ENCODE data around the gene TOMM40L.
"Not testable (repeated sequence)": the region's sequence is repeated elsewhere in the genome, so short reads cannot be mapped to it uniquely, and the experiment has no call there.

The TOMM40L gene

DNA sequence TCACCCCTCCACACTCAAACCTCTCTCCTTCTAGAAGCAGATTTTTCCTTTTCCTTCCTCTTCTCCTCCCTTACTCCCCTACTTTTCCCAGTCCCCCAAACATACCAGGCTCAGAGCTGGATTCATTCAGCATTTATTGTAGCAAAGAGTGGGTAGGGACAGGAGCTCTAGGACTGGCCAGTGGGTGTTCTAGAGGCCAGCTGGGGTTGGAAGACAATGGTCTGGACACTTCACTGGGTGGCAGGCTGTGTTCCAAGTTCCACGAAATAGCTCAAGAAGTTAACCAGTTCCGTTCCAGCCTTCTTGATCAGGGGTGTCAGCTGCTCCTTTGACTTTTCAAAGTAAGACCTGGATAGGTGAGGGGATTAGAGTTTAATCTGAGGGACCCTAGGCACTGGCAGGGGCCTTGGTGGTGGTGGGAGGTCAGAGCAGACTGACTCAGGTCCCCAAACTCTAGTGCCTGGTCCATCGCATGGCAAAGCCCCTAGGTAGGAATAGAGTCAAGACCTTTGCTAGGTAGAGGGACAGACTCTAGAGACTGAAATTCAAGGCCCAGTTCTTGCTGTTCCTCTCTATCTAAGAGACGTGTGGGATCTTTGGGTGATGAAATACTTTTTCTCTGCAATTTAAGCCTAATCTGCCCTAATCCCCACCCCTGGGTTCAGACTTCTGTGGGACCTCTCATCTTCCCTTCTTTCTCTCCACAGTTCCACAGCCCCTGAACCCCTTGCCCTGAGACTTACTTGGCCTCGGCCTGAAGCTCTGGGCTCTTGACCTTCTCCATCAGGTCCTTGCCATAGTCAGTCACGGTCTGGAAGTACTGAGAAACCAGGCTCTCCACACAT, 3.5 kb upstream of the TOMM40L start:
- DNase-seq = no peak

DNA sequence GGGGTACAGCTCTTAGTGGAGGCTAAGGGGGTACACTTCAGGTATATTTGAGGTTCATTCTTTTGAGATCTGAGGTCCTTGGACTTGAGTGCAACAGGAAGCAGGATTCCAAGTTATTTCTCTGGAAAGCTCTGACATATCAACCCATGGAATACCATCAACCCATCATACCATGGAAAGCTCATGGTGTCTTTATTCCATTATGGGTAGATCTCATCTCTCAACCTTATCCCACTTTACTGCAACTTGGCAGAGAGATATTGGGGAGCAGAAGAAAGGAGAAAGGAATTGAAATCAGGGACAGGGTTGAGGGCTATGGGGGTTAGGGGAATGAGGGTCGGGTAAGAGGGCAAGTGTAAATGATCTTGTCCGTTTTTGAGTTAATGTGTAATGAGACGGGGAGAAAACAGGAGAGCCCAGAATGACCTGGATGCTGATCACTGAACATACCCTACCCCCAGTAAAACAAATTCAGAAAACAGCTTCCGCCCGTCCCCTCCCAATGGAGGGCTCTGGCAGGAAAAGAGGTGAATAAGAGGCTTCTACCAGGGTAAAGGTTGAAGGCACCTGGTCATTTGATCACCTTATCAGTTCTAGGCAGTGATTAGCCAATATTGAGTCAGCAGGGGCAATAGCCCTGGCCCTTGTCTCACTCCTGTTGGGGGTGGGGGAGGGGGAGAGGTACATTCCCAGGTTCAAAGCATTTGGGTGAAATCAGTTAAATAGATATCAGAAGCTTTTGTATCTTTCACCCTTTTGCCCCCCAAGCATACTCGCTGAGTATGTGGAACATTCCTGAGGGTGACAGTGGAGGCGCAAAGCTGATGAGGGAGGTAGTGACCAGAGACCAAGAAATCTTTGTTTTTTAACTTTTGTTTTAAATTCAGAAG, 1.8 kb upstream of the TOMM40L start:
- DNase-seq = no peak

DNA sequence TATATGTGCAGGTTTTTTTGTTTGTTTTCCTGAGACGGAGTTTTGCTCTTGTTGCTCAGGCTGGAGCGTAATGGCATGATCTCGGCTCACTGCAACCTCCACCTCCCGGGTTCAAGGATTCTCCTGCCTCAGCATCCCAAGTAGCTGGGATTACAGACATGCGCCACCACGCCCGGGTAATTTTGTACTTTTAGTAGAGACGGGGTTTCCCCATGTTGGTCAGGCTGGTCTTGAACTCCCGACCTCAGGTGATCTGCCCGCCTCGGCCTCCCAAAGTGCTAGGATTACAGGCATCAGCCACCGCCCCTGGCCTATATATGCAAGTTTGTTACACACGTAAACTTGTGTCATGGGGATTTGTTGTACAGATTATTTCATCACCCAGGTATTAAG, 1.2 kb upstream of the TOMM40L start:
- not testable (repeated sequence) for DNase-seq

DNA sequence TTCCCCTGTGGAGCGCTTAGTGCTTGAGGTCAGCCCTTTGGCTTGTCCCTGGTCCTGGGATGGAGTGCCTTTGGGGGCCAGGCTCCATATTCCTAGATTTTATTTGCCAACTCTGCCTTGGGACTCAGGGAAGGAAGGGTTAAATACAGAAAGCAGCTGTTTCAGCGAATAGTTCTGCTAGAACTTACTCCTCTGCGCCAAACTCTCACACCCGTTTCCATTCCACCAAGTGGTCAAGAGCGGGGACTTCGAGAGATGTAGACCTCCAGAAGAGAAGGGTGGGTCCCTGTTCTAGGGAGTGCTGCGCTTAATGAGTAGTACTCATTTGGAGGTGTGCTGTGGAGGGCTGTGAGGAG, 704 bp upstream of the TOMM40L start:
- DNase-seq = peak in 1 of 6 experiments; percentile 16

DNA sequence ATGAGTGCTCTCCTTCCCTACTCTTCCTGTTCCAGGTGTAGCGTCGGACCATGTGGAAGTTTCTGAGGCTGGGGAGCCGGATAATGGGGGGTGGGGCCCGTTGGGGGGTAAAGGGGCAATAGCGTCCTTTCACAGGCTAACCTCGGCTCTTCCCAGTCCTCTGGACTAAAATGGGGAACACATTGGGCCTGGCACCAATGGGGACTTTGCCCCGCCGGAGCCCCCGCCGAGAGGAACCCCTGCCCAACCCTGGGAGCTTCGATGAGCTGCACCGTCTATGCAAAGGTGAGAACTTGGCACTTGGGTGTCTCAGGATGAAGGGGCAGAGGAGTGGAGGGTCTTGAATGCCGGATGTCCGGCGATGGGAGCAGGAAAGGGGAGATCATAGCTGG, 456 bp downstream of the TOMM40L start:
- no peak for DNase-seq

DNA sequence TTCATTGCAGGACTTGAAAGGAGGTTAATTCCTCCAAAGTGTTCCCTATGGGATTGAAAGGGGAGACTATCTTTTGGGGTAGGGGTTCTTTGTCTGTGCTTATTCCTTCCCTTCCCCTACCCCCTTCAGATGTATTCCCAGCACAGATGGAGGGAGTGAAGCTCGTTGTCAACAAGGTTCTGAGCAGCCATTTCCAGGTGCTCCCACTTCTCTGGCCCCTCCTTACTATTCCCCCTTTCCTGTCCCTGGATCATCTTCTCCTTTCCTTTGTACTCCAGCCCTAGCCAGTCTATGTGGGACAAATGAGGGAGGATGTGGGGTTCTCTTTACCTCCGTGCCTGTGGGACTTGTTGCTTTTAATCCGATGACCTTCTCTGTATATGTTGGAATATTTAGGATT, 899 bp downstream of the TOMM40L start:
- DNase-seq = no peak

DNA sequence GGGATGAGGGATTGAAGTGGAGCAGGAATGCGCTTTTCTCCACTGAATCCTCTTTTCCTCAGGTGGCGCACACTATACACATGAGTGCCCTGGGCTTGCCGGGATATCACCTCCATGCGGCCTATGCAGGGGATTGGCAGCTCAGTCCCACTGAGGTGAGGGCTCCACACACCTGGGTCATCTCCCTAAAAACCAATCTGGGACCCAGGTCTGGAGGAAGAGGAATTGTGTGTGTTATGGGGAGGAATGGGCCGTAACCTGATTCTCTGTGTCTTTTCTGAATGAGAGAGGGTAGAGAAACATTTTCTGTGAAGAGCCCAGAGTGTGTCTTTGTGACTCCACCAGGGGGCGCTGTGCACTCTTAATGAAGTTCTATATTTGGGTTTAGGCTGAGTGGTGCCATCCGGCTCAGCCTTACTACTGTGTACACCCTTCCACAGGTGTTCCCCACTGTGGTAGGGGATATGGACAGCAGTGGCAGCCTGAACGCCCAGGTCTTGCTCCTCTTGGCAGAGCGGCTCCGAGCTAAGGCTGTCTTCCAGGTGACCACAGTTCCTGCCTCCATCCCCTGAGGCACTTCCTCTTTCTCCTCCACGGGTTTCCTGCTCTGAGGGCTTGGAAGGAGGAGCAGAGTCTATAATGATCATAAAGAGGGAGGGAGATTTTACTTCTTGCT, 1.5 kb downstream of the TOMM40L start:
- peak; percentile 71 to 92 (median 84) for DNase-seq

DNA sequence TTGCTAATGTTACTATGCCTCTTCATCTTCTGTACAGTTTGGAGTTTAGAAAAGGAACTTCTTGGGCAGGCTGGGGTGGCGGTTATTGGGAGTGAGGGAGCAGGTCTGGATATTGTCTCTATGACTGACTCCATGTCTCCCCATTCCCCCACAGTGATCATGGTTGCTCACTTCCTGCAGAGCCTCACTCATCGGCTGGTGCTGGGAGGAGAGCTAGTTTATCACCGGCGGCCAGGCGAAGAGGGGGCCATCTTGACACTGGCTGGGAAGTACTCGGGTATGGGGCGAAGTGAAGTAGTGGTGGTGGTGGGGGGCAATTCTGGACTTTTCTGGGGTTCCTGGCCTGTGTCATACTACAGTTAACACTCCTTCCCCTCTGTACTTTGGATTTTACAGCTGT, 2.2 kb downstream of the TOMM40L start:
- DNase-seq = no peak

DNA sequence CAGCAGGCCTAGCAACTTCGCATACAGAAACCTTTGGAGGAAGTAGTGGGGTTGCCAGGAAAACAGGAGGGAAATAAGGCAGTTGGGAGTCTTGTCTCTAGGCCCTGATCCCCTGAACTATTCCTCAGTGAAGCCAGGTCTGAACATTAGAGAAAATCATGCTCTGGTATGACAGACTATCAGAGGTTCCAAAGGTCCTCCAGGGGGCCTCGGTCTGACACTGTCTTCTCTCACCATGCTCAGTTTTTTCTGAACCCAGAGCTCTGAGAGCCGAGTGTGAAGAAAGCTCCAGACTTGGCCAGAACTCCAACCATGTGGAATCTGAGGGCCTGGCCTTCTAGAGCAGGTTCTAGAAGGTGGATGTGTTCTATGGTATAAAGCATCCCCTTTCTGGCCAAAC, 4.0 kb downstream of the TOMM40L start:
- no peak for DNase-seq

DNA sequence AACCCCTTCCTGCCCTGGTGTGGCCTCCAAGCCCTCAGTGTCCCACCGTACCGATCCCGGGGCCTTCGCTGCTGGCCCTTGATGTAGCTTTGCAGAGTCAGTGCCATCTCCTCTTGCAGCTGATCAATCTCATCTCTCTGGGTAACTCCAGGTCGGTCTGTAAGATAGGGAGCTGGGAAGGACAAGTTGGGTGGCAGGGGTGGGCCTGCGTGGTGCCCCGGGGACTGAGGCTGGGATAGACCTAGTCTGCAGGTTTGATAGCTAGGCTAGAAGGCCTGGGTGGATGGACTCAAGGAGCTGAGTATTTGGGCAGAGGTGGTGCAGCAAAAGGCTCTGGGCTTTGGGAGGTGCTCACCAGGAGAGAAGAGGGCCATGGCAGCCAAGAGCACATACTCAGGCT, 4.9 kb downstream of the TOMM40L start:
- DNase-seq = no peak

DNA sequence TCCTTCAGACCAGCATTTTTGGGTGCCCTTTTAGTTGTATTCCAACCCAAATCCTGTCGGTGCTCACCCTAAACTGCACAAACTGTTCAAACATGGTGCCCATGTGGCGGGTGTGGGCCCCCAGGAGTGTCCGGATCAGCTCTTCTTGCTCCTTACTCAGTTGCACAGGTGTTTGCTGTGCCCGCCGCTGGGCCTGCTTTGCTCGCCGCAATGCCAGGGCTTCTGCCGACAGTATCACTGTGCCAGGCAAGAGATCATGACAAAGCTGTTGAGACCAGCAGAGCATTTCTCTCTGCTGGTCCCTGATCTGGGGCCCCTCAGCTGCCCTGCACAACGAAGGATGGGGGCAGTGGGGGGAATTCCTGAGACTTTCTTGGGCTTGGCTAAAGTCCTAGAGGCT, 7.2 kb downstream of the TOMM40L start:
- no peak for DNase-seq

DNA sequence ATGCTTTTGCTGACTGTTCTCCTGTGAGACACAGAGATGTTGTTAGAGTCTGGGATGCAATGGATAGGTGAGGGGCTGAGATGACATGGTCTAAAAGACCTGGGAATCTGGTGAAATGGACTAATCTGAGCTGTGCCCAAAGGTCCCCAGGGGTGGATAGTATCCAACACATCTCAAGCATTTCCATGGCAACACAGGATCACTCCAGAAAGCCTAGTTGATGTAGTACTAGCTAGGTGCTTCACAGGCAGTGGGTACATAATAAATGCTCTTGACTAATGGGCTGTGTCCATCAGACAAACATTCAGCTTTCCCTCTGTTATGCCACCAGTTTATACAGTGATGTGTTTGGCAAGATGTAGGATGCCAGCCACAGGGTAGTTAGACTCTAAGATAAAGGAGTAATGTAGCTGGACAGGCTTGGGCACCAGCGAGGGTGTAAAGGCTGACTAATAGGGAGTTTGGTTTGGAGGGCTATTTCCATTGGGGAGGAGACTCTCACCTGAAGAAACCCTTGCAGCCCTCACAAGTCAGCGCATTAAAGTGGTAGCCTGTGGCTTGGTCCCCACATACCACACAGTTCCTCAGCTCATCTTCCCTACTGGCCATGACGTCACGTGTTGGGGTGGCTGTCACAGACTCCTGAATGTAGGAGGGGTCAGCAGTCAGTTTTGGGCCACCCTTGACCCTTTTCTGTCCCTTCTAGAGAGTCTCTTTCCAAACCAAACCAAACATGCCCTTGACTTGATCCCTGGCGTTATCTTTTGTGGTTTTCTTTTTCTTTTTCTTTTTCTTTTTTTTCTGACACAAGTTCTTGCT, 10.3 kb downstream of the TOMM40L start:
- no peak for DNase-seq

DNA sequence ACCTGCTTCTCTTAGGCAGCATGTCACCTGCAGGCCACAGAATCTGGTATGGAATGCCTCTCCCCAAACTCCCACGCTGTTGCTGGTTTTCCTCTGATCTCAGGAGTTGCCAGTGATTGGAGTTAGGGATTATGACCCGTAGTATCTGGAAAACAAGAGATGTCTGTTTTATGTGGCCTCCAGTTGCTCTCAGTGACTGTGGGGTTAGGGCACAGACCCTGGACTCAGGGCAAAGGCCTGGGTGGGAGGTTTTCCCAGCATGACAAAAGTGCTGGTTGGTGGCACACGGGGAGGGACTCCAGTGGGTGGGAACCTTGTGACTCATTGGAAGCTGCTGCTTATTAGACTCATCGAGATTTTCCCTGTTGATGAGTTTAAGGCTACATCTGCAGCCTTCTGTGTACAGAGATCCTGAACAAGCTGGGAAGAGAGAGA, 12.2 kb downstream of the TOMM40L start, which contains the start of gene NR1I3:
NR1I3 (minus strand) TSS at position 165 of the 435 bp plus-strand sequence. CDS start 1,638 bp downstream, outside the sequence.
- no peak for DNase-seq

DNA sequence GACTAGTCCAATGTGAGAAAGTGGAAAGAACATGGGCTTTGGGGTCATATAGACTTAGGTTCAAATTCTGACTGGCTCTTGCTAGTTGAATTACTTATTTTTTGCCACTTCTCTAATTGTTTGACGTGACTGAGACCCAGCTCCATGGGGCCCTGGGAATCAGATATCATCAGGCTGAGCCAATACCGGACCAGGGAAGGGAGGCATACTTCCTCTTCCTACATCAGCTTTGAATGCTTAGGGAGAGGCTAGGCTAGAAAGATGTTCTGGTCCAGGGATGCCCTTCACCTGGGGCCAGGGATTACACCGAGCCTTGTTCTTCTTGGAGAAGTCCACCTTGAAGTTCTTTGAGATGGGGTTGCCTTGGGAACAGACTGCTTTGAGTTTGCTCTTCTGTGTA, 15.8 kb downstream of the TOMM40L start:
- no peak for DNase-seq

DNA sequence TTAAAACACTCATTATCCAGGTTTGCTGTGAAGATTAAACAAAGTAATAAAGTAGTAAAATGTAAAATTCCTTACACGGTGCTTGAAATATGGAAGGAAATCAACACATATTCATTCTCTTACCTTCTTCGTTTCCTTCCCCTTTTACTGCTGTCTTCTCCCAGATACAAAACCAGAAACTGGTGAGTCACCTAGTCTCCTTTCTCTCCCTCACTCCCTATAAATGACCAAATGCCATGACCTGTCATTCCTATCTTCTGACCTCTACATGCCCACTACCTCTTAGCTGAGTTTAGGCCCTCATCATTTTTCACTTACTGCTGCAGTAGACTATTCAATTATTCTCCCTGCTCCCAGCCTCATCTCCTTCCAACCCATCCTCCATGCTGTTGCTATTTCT, 16.5 kb downstream of the TOMM40L start:
- no peak for DNase-seq

DNA sequence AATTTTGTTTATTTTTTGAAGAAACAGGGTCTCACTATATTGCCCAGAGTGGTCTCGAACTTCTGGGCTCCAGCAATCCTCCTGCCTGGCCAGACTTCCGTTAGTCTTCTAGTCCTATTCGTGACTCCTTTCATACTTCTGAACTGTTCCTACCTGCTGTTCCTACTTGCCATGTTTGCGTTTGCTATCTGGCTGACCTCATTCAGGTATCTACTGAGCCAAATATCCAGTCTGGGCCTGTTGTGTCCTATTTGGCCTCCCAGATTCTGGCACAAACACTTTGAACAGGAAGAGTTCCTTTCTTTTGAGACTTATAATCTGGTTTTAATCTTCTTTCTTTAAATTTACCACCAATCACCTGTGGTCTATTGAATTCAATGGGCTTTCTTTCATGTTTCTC, 19.0 kb downstream of the TOMM40L start:
- no peak for DNase-seq

DNA sequence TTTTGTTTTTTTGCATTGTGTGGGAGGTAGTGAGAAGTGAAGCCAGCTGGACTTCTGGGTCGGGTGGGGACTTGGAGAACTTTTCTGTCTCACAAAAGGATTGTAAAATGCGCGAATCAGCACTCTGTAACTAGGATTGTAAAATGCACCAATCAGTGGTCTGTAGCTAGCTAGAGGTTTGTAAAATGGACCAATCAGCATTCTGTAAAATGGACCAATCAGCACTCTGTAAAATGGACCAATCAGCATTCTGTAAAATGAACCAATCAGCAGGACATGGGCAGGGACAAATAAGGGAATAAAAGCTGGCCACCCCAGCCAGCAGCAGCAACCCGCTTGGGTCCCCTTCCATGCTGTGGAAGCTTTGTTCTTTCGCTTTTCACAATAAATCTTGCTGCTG, 24.2 kb downstream of the TOMM40L start:
- DNase-seq = not testable (repeated sequence)

DNA sequence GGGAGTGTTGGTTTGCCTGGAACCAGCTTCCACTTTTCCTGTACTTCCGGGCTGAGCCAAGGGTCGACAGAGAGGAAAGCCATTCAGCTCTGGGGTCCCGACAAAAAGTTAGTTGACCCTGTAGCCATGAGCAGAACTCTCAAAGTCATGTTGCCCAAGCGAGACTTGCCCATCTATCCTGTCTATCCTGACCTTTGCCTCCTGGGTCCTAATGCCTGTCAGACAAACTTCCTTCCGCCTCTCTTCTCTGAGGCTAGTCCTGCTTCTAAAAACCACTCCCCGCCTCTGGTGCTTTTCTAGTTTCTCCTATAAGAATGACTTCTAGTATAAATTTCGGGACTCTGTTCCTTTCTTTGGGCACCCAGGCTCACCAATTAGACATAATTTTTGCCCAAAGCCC, 25.0 kb downstream of the TOMM40L start:
- DNase-seq = no peak

DNA sequence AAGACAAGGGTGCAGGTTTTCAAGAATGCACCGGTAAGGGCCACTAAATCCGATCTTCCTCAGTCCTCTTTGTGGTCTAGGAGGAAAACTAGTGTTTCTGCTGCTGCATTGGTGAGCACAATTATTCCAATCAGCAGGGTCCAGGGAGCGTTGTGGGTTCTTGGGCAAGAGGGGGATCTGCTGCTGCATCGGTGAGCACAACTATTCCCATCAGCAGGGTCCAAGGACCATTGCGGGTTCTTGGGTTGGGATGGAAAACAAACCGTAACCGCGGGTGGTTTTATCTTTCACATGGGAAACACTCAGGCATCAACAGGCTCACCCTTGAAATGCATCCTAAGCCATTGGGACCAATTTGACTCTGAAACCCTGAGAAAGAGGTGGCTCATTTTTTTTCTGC, 25.7 kb downstream of the TOMM40L start:
- DNase-seq = no peak

DNA sequence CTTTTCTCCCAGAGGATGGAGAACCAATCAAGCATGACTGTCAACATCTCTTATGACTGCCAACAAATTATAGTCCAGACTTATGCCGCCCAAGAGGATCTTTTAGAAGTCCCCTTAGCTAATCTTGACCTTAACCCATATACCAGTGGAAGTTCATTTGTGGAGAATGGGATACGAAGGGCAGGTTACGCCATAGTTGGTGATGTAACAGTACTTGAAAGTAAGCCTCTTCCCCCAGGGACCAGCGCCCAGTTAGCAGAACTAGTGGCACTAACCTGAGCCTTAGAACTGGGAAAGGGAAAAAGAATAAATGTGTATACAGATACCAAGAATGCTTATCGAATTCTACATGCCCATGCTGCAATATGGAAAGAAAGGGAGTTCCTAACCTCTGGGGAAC, 29.4 kb downstream of the TOMM40L start:
- DNase-seq = not testable (repeated sequence)

DNA sequence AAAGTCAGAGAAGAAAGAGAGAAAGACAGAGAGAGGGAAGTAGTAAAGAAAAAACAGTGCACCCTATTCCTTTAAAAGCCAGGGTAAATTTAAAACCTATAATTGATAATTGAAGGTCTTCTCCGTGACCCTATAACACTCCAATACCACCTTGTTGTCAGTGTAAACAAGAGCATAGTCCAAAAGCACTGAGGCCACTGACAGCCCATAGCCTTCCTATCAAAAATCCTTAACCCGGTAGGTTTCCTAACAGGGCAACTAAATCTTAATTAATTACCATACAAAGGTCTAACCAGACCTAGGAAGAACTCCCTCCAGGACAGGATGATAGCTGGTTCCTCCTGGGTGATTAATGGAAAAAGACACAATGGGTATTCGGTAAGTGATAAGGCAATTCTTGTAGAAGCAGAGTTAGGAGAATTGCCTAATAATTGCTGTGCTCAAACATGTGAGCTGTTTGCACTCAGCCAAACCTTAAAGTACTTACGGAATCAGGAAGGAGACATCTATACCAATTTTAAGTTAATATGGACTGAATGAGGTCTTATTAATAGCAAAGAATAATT, 30.2 kb downstream of the TOMM40L start:
- DNase-seq = not testable (repeated sequence)

DNA sequence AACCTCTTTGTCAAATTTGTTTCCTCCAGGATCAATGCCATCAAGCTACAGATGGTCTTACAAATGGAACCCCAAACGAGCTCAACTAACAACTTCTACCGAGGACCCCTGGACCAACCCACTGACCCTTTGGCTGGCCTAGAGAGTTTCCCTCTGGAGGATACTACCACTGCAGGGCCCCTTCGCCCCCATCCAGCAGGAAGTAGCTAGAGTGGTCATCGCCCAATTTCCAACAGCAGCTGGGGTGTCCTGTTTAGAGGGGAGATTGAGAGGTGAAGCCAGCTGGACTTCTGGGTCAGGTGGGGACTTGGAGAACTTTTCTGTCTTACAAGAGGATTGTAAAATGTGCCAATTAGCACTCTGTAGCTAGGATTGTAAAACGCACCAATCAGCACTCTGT, 31.2 kb downstream of the TOMM40L start:
- DNase-seq = peak in 1 of 6 experiments; percentile 3
